ENCODE data around the gene ETV7. TPM values are rescaled to one million over a fixed set of nuclear protein-coding genes. Genes with fewer than 3 reads are reported as not detected.

The ETV7 gene
- total RNA-seq, 1 donor from 2014 or later = 0.47 TPM

GRCh38 chr6:36317623-36318022 is 69.8 kb downstream of the ETV7 start:
- Mint-ChIP-seq H3K4me3 (no peak overlapping the region), H3K4me1 (ENCODE audit: low read depth) (no peaks in the 10 kb centered on the region), H3K27me3 (ENCODE audit: insufficient read depth) (peaks cover 27% of the 10 kb centered on the region), H3K9me3 (no peaks in the 10 kb centered on the region), H3K36me3 (ENCODE audit: low read depth) (no peaks in the 10 kb centered on the region), H3K27ac (no peak overlapping the region)
- DNase-seq (ENCODE audit: low spot score) = no peak
- intact Hi-C loops (cut with micrococcal nuclease) = no loop called here

Other genes with a start within 250 kb of the ETV7 start
- gene BRPF3, start 190.9 kb downstream of the ETV7 start, total RNA-seq = 22.0 and 25.9 TPM in 2 replicates
- not detected in 2 replicates for gene PNPLA1, start 117.6 kb downstream of the ETV7 start, total RNA-seq
- gene BNIP5, start 50.8 kb downstream of the ETV7 start, total RNA-seq = not detected in 2 replicates
- gene PXT1, start 55.2 kb upstream of the ETV7 start, total RNA-seq = 0.16 and 0.29 TPM in 2 replicates
- 62.4 and 62.8 TPM in 2 replicates for gene KCTD20, start 55.3 kb upstream of the ETV7 start, total RNA-seq
- gene STK38, start 159.8 kb upstream of the ETV7 start, total RNA-seq = 23.5 and 23.6 TPM in 2 replicates
- gene SRSF3, start 206.7 kb upstream of the ETV7 start, total RNA-seq = 525 and 546 TPM in 2 replicates